GM12872 (cell line): ENCODE data around the gene MAGI1.

Experiments
- CTCF ChIP-seq: IDR thresholded peaks from 3 replicates; pipeline ENCODE4 v1.5.1; 2011; ENCODE audit warnings: low read depth, mild to moderate bottlenecking, low read length, moderate library complexity; ENCODE audit not compliant: insufficient read depth

Gene MAGI1

DNA sequence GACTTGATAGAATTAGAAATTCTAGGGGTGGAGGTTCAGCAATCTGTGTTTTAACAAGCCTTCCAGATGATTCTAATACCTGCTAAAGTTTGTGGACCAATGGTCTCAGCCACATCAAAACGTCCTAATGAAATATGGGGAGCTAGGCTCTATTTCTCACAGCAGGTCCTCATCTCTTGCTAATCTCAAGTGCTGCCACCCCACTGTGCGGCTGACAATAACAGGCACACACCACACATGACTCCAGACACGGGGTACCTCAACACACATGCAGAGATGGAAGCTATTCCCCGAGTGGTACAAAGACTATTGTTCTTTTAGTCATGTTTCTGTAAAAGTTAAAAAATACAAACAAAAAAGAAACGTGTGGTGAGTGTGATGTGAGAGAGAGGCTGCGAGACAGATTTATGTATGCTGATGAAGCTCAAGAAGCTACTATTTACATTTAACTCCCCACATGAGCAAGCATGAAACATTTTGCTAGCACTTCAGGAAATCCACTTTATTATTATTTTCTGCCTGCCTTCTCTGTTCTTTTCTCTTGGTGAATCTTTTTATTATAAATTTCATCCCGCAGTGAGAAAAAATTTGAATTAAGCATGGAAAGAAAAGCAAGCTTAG lies 405.6 kb downstream of the MAGI1 start:
- no peak for TF ChIP-seq CTCF

DNA sequence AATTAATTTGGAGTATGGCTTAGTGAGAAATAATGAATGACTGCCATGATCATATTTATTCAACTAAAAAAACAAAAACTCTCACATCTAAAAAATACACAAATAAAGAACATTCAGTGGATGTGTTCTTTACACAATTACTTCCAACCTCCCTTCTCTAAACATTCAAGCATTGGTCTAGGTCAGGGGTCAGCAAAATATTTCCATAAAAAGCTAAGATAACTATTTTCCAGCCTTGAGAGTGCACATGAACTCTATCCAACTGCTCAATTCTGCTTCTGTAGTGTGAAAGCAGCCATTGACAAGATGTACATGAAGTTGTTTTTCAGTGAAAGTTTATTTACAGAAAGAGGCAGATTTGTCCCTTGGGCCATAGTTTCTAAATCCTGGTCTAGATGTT lies 406.3 kb downstream of the MAGI1 start:
- TF ChIP-seq CTCF: no peak

GRCh38 chr3:65628978-65629377 lies 409.7 kb downstream of the MAGI1 start:
- TF ChIP-seq CTCF: no peak

- no peak for TF ChIP-seq CTCF
These were observed 411.7 kb downstream of the MAGI1 start for GRCh38 chr3:65627062-65627461.

DNA sequence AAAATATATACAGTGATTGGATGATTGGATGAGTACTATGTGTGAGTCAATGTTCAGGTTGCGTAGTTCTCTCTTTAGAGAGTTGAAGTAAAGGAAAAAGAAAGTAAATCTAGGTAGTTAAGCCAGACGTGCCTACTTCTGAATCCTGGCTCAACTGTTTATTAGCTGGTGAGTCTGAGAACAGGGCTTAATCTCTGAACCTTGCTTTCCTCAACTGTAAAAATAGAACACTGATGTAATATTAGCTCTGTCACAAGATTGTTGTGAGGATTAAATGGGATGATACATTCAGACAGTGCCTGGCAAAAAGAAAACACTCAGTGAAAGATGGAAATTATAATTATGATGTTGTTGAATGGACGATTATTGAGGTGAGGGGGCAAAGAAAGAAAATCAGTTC lies 413.4 kb downstream of the MAGI1 start:
- TF ChIP-seq CTCF: no peak

DNA sequence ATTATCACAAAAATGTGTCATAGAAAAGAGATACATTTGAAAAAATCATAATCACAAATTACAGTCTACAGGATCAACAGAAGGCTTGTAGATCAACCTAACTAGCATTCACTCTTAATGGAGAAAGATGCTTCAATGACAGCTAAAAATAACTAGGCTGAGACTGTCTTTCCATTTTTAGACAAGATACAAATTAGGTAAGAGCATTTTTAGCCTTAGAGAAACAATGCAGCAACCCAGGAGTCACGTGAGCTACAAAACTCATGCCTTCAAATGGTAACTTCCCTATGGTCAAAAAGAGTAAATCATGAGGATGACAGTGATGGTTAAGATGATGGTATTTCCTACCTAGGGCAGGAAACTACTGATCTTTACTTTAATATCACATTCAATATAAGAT lies 415.4 kb downstream of the MAGI1 start:
- no peak for TF ChIP-seq CTCF

DNA sequence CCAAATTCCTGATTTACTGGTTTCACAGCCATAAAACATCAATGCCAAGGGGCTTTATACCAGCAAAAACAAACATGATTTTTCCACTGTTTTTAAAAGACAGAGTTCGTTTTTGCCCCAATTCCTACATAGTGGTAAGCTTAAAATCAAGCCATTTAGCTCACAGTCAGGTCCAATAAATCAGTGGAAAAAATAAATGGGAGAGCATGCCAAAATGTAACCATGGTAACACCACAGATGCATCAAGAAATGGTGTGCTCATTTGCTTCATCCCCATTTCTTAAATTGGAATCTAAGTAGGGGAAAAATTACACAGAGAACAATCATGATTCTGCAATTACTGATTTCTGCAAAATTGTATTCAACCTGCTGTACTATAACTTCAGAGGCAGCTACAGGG lies 418.8 kb downstream of the MAGI1 start:
- no peak for TF ChIP-seq CTCF
